ENCODE data around the gene AGAP1.

Gene AGAP1

GRCh38 chr2:235964787-235965390 lies 471.0 kb downstream of the AGAP1 start:
- no peak for DNase-seq (ENCODE audit: low read depth)

- no peak for DNase-seq (ENCODE audit: low read depth)
Measured at GRCh38 chr2:235966396-235966795, 472.6 kb downstream of the AGAP1 start.

GRCh38 chr2:235966932-235967757 lies 473.3 kb downstream of the AGAP1 start:
- DNase-seq (ENCODE audit: low read depth): no peak

- no peak for DNase-seq (ENCODE audit: low read depth)
Measured at GRCh38 chr2:235968155-235968554, 474.3 kb downstream of the AGAP1 start.

- DNase-seq (ENCODE audit: low read depth): no peak
Measured at GRCh38 chr2:235968616-235969324, 474.9 kb downstream of the AGAP1 start.

GRCh38 chr2:235970204-235971040 lies 476.6 kb downstream of the AGAP1 start:
- DNase-seq (ENCODE audit: low read depth): no peak

- no peak for DNase-seq (ENCODE audit: low read depth)
Measured at GRCh38 chr2:235976516-235976915, 482.7 kb downstream of the AGAP1 start.

- no peak for DNase-seq (ENCODE audit: low read depth)
Measured at GRCh38 chr2:235976956-235977355, 483.1 kb downstream of the AGAP1 start.

GRCh38 chr2:235977445-235977844 lies 483.6 kb downstream of the AGAP1 start:
- no peak for DNase-seq (ENCODE audit: low read depth)

GRCh38 chr2:235978022-235978421 lies 484.2 kb downstream of the AGAP1 start:
- no peak for DNase-seq (ENCODE audit: low read depth)

GRCh38 chr2:235979037-235979436 lies 485.2 kb downstream of the AGAP1 start:
- DNase-seq (ENCODE audit: low read depth): no peak

- DNase-seq (ENCODE audit: low read depth): no peak
Measured at GRCh38 chr2:235979753-235980435, 486.1 kb downstream of the AGAP1 start.

GRCh38 chr2:235981631-235982030 lies 487.8 kb downstream of the AGAP1 start:
- DNase-seq (ENCODE audit: low read depth): no peak

- no peak for DNase-seq (ENCODE audit: low read depth)
Measured at GRCh38 chr2:235983016-235983415, 489.2 kb downstream of the AGAP1 start.

GRCh38 chr2:235984552-235984951 lies 490.7 kb downstream of the AGAP1 start:
- no peak for DNase-seq (ENCODE audit: low read depth)

GRCh38 chr2:235986361-235986760 lies 492.5 kb downstream of the AGAP1 start:
- DNase-seq (ENCODE audit: low read depth): no peak

- DNase-seq (ENCODE audit: low read depth): no peak
Measured at GRCh38 chr2:235988271-235989015, 494.6 kb downstream of the AGAP1 start.

- DNase-seq (ENCODE audit: low read depth): no peak
Measured at GRCh38 chr2:235989591-235989990, 495.7 kb downstream of the AGAP1 start.

- no peak for DNase-seq (ENCODE audit: low read depth)
Measured at GRCh38 chr2:235990344-235990743, 496.5 kb downstream of the AGAP1 start.

GRCh38 chr2:235992024-235992423 lies 498.2 kb downstream of the AGAP1 start:
- DNase-seq (ENCODE audit: low read depth): no peak

GRCh38 chr2:235996419-235996818 lies 502.6 kb downstream of the AGAP1 start:
- DNase-seq (ENCODE audit: low read depth): no peak
